ENCODE data around the gene FMN1.

- TF ChIP-seq FOXM1 (IDR thresholded peaks at IDR 0.05; ENCODE audit: borderline replicate concordance, low read depth) (no peak), EGR1 (IDR thresholded peaks at IDR 0.05) (no peak), YY1 (IDR thresholded peaks at IDR 0.05; ENCODE audit: low read depth) (no peak), EP300 (IDR thresholded peaks at IDR 0.05; ENCODE audit: borderline replicate concordance) (no peak), RAD21 (IDR thresholded peaks at IDR 0.05; ENCODE audit: low read depth) (no peak), NFIC (IDR thresholded peaks at IDR 0.05) (no peak), MAX (IDR thresholded peaks at IDR 0.05) (no peak), TEAD4 (IDR thresholded peaks at IDR 0.05) (no peak), CREB1 (IDR thresholded peaks at IDR 0.05; ENCODE audit: low read depth) (no peak), TAF1 (IDR thresholded peaks at IDR 0.05; ENCODE audit: low read depth) (no peak), USF1 (IDR thresholded peaks at IDR 0.05) (no peak), REST (IDR thresholded peaks at IDR 0.05; ENCODE audit: low read depth) (no peak), ZBTB7A (IDR thresholded peaks at IDR 0.05; ENCODE audit: low read depth) (no peak)
Observed at GRCh38 chr15:32944431-32944830, 250.1 kb downstream of the FMN1 start.

All from Ishikawa (cell line).